H54 (cell line): ENCODE data around the gene ZNF774.

ENCODE experiments used
- DNase-seq: peaks from one replicate; pipeline ENCODE4 v3.0.0; 2011; ENCODE audit warnings: low spot score, mixed read lengths; ENCODE audit not compliant: insufficient read length
- FAIRE-seq: peaks from 3 replicates; lab custom pipeline; 2011; peaks lifted over from hg19 to GRCh38; lab: Jason Lieb, UNC
- POLR2A ChIP-seq: IDR thresholded peaks from 2 replicates; pipeline ENCODE4 v1.6.1; 2011; ENCODE audit warnings: low read depth, mild to moderate bottlenecking, low read length

Gene ZNF774

DNA sequence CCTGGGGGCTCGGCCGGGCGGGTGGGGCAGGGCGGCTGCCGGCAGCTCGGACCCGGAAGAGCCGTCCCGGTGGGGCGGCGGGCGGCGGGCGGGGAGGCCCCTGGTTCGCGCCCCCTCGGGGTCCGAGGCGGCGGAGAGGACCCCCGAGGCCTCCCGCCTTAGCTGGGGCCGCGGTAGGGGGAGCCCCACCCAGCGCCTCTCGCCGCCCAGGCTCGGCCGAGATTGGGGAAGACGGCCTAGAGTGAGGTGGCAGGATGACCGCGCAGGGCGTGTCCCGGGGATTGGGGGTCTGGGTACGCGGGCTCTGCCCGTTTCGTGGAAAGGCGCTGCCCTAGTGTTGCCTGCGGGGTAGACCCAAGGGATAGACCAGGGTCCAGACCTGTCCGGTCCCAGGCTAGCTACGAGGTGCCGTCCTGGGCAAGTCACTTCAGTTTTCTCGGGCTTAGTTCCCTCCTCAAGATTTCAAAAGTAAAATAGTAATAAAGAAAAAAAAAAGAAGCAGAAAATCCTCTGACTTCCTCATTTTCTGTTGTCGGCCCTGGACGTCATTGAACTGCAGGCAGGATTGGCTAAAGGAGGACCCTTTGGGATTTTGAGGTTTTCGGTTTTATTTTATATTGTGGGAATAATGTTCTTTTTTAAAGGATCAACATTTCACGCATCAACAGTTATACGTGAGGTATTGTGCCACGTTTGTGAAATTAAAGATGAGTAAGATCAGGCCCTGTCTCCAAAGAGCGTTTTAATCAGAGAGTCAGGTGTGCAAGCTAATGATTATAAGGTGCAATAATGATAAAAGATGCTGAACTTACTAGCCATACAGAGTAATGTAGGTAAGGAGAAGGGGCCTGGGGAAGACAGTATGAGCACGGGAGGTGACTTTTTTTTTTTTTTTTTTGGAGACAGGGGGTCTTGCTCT, 36.6 kb downstream of the ZNF774 start:
- TF ChIP-seq POLR2A = 0 out of 2 replicates have a peak, but pooled peaks have one; percentile 16
- DNase-seq (peak; percentile 29), FAIRE-seq (no peak)

DNA sequence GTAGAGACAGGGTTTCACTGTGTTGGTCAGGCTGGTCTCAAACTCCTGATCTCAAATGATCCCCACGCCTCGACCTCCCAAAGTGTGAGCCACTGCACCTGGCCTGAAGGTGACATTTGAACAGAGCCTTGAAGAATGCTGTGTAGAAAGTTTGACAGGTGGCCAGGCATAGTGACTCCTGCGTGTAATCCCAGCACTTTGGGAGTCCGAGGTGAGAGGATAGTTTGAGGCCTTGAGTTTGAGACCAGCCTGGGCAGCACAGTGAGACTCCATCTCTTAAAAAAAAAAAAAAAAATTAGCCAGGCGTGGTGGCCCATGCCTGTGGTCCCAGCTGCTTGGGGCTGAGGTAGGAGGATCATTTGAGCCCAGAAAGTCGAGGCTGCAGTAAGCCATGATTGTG, 37.4 kb downstream of the ZNF774 start:
- FAIRE-seq = no peak
- no peak for DNase-seq
- no peak for TF ChIP-seq POLR2A

- TF ChIP-seq POLR2A = no peak
- FAIRE-seq = no peak
- no peak for DNase-seq
Measured at GRCh38 chr15:90393040-90393439, 41.0 kb downstream of the ZNF774 start.

DNA sequence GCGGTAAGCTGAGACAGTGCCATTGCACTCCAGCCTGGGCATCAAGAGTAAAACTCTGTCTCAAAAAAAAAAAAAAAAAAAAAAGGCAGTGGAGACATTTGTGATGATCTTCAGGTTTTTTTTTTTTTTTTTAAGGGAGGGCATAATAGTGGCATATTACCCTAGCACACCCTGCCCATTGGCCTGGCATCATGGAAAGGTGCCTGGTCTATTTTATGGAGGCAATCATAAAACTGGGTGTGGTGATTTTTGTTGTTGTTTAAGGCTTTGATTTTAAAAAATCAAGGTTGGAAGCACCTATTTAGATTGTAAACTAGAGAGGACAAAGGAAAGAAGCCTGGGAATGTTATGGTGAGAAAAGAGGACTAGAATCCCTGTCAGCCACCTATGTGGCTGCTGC, 42.0 kb downstream of the ZNF774 start:
- no peak for TF ChIP-seq POLR2A
- no peak for DNase-seq
- FAIRE-seq = no peak

GRCh38 chr15:90394748-90395442, 42.8 kb downstream of the ZNF774 start:
- FAIRE-seq (no peak), DNase-seq (no peak)
- no peak for TF ChIP-seq POLR2A

GRCh38 chr15:90396321-90396720, 44.2 kb downstream of the ZNF774 start:
- TF ChIP-seq POLR2A = no peak
- FAIRE-seq (no peak), DNase-seq (no peak)

DNA sequence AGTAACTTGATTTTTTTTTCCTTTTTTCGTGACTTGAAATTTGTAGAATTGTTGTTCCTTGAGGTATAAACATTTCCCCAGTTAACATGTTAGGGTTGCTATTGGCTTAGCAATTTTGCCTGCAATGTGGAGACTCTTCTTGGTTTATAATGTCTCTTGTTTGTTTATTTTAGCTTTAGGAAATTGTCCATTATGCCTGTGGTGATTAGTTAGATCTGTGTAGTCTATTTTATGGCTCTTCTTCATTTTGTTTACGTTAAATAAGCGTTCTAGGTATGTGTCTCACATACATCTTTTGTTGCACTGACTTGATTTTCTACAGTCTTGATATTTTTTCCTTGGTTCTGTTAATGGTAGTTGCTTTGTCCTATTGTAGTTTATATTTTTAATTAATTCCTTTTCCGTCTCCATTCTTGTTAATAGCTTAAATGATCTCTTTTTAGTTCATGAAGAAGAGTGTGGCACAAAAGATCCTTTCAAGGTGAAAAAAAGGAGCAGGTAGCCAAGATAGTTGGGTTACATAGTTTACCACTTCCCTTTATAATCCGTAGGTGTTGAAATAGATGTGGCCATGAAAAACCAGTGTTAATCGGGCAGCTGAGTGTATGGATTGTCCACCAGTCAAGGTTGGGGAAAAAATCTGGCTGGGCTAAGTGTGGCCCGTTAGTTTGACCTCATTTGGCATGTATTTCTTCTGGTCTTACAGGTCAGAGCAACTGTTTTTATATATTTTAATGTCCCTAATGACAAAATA, 48.1 kb downstream of the ZNF774 start:
- DNase-seq = no peak

GRCh38 chr15:90400759-90401314, 48.8 kb downstream of the ZNF774 start:
- TF ChIP-seq POLR2A = no peak
- DNase-seq (peak; percentile 37), FAIRE-seq (peak; percentile 96)

More for the DNA sequence above, 48.1 kb downstream of the ZNF774 start:
- no peak for FAIRE-seq
- no peak for TF ChIP-seq POLR2A

DNA sequence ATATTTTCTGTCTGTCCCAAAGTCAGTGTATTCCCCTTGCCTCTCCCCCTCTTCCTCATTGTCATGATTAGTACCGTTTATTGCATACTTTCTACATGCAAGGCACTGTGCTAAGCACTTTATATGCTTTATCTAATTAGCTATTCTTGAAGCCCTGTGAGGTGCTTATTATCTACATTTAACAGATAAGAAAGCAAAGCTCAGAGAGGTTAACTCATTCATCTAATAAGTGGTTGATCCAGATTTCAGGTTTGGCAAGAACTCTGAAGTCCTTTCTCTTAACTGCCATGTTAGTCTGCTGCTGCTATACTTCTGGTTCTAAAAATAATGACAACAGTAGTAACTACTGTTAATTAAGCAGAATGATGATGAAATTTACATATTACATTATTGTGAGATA, 49.4 kb downstream of the ZNF774 start:
- DNase-seq = no peak
- no peak for TF ChIP-seq POLR2A

DNA sequence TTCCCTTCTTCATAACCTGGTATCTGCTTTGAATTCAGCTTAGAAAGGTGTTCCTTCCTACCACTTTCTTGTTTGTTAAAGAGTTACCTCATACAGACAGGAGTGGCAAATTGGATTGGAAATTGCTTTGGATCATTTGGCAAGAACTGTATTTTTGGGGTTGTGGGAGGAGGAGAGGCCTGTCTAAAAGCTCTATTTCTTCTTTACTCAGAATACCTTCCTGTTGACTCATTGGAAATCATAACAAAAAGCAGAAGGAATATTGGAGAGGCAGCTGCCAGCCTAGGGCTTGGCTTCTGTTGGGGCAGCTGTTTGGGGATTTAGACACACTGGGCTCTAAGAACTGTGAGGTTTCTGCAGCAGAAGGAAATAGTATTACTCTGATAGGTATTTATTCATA, 50.1 kb downstream of the ZNF774 start:
- no peak for TF ChIP-seq POLR2A
- DNase-seq = no peak
- peak; percentile 91 for FAIRE-seq

More for the DNA sequence above, 49.4 kb downstream of the ZNF774 start:
- no peak for FAIRE-seq

- TF ChIP-seq POLR2A = no peak
- no peak for FAIRE-seq
- no peak for DNase-seq
Measured at GRCh38 chr15:90402767-90403166, 50.7 kb downstream of the ZNF774 start.

- no peak for FAIRE-seq
- DNase-seq = no peak
- TF ChIP-seq POLR2A = no peak
Measured at GRCh38 chr15:90405055-90405607, 53.0 kb downstream of the ZNF774 start.

GRCh38 chr15:90407336-90407735, 55.3 kb downstream of the ZNF774 start:
- no peak for DNase-seq
- no peak for FAIRE-seq
- no peak for TF ChIP-seq POLR2A
